Keratinocyte (primary cell): Measurements from ENCODE around the gene KRT35. TPM values are rescaled to one million over a fixed set of nuclear protein-coding genes. Genes with fewer than 3 reads are reported as not detected.

Source experiments
- DNase-seq: peaks from one replicate; pipeline ENCODE4 v3.0.0-alpha.2; 2011; ENCODE audit warnings: low read depth, missing footprints, low spot score
- FAIRE-seq: peaks from 2 replicates; lab custom pipeline; 2011; peaks lifted over from hg19 to GRCh38; lab: Jason Lieb, UNC
- H2AFZ ChIP-seq: 2 replicates; pipeline ENCODE4 v1.6.0; 2012; ENCODE audit warnings: low read length, control low read depth, inconsistent platforms; ENCODE audit not compliant: control insufficient read depth
- H3K27ac ChIP-seq: 2 replicates; pipeline ENCODE4 v1.5.1; 2011; ENCODE audit warnings: low read length; ENCODE audit not compliant: control insufficient read depth, insufficient read depth
- H3K27me3 ChIP-seq: 3 replicates; pipeline ENCODE4 v1.6.0; 2011; ENCODE audit warnings: low read length; ENCODE audit not compliant: control insufficient read depth, insufficient read depth; ENCODE audit errors: extremely low read depth
- H3K36me3 ChIP-seq, 2 experiments: 2 replicates in 1 of 2; 3 replicates in 1 of 2; pipeline ENCODE4 v1.5.1; 2011; ENCODE audit warnings: low read length in 2 of 2, mild to moderate bottlenecking in 1 of 2; ENCODE audit not compliant: control insufficient read depth in 2 of 2, insufficient read depth in 2 of 2; ENCODE audit errors: extremely low read depth in 1 of 2
- H3K4me1 ChIP-seq: 3 replicates; pipeline ENCODE4 v1.5.1; 2011; ENCODE audit warnings: low read length; ENCODE audit not compliant: control insufficient read depth, insufficient read depth; ENCODE audit errors: extremely low read depth
- H3K4me2 ChIP-seq: 3 replicates; pipeline ENCODE4 v1.6.0; 2011; ENCODE audit warnings: low read depth, low read length; ENCODE audit not compliant: control insufficient read depth, insufficient read depth; ENCODE audit errors: extremely low read depth
- H3K4me3 ChIP-seq, 3 experiments: fragments of 200-600 bp in 1 of 3; sonication (generic) in 1 of 3; 2 replicates in 2 of 3; 3 replicates in 1 of 3; pipeline ENCODE4 v1.5.1; 2011 to 2016; ENCODE audit warnings: low read length in 3 of 3, mild to moderate bottlenecking in 3 of 3, control low read depth in 2 of 3, inconsistent platforms in 1 of 3, low read depth in 1 of 3, mixed read lengths in 1 of 3, mixed run types in 1 of 3, moderate library complexity in 1 of 3; ENCODE audit not compliant: control insufficient read depth in 2 of 3, insufficient read depth in 2 of 3; ENCODE audit errors: extremely low read depth in 1 of 3
- H3K79me2 ChIP-seq: 2 replicates; pipeline ENCODE4 v1.6.0; 2012; ENCODE audit warnings: low read length; ENCODE audit not compliant: control insufficient read depth, insufficient read depth
- H3K9ac ChIP-seq: 3 replicates; pipeline ENCODE4 v1.6.0; 2011; ENCODE audit warnings: low read length; ENCODE audit not compliant: control insufficient read depth, insufficient read depth; ENCODE audit errors: extremely low read depth
- H3K9me1 ChIP-seq: 3 replicates; pipeline ENCODE4 v1.6.0; 2011; ENCODE audit warnings: low read length; ENCODE audit not compliant: control insufficient read depth, insufficient read depth; ENCODE audit errors: extremely low read depth
- H3K9me3 ChIP-seq: 2 replicates; pipeline ENCODE4 v1.5.1; 2012; ENCODE audit warnings: low read depth, low read length; ENCODE audit not compliant: control insufficient read depth
- H4K20me1 ChIP-seq: 3 replicates; pipeline ENCODE4 v1.6.0; 2011; ENCODE audit warnings: low read length; ENCODE audit not compliant: control insufficient read depth, insufficient read depth; ENCODE audit errors: extremely low read depth
- CTCF ChIP-seq, 3 experiments: IDR thresholded peaks in 1 of 3; conservative IDR thresholded peaks in 1 of 3; optimal IDR thresholded peaks in 1 of 3; 2 replicates in 2 of 3; 3 replicates in 1 of 3; pipeline versions ENCODE3 to v1.5.1; 2011; ENCODE audit warnings: low read length in 3 of 3, mild to moderate bottlenecking in 3 of 3, moderate library complexity in 2 of 3, control low read depth in 1 of 3, inconsistent platforms in 1 of 3; ENCODE audit not compliant: insufficient read depth in 2 of 3; ENCODE audit errors: extremely low read depth in 1 of 3
- EZH2 ChIP-seq: IDR thresholded peaks from one replicate; pipeline ENCODE4 v1.6.1; 2012; ENCODE audit warnings: inconsistent platforms, mild to moderate bottlenecking, low read length, moderate library complexity
- dilution Hi-C: fragments of 300-500 bp; cut with MboI; formaldehyde crosslinking; loops from one replicate; pipeline ENCODE4 v1.7.0; 2020; ENCODE audit warnings: low sequenced_read_pairs; ENCODE audit not compliant: extremely low pct_ligation_motif_present
- polyA plus RNA-seq, 5 experiments: library from polyadenylated mRNA; depleted of rRNA in 3 of 5; stranded (reverse) in 3 of 5; stranded (forward) in 1 of 5; unstranded in 1 of 5; fragments of >200 nt; gene quantifications; 1 replicate in 1 of 5; 2 replicates in 3 of 5; 3 replicates in 1 of 5; pipeline versions ENCODE4 v1.2.1 to v1.2.3, GENCODE V29; 2011 to 2012; ENCODE audit warnings: missing spikeins in 2 of 5, low read depth in 1 of 5, low replicate concordance in 1 of 5

KRT35 gene
- polyA plus RNA-seq, 1 donor (not counting 4 experiments of a cell fraction or from before 2014, with no cell fraction given), result not detected

DNA sequence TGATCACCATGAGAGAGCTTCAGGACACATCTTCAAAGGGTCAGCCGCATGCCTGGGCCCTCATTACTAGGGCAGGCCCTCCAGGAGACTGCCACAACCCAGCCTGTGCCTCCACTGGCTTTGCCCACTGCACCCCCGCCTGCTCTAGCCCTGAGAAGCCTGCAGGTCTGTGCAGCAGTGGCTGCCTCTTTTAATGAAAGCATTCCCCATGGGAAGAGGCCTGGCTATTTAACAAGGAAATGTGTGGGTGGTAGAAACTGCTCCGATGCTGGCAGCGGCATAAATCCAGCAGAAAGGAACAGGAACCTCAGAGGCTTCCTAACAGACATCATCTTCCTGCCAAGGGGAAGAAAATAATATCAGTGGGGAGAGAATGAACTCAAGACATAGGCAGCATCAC lies 13.4 kb downstream of the KRT35 start:
- H3K9ac ChIP-seq, result no peak overlapping the region
- peaks cover 3% of the 10 kb centered on the region for H3K9me3 ChIP-seq
- H3K4me3 ChIP-seq, result no peak overlapping the region
- no peak for FAIRE-seq
- H3K27ac ChIP-seq, result no peak overlapping the region
- no peaks in the 10 kb centered on the region for H3K27me3 ChIP-seq
- TF ChIP-seq EZH2 (no peak), CTCF (optimal IDR thresholded peaks at IDR 0.05 in 1 of 3, IDR thresholded peaks at IDR 0.05 in 1 of 3, conservative IDR thresholded peaks at IDR 0.05 in 1 of 3; ENCODE audit: extremely low read depth in 1 of 3, insufficient read depth in 2 of 3, low read length in 3 of 3) (no peak)
- no peak for DNase-seq
- no peaks in the 10 kb centered on the region for H3K36me3 ChIP-seq
- dilution Hi-C loops, result no loop called here
- peaks cover 16% of the 10 kb centered on the region for H3K4me1 ChIP-seq
- no peak overlapping the region for H3K4me2 ChIP-seq
- H2AFZ ChIP-seq, result no peak overlapping the region
- H3K79me2 ChIP-seq, result no peaks in the 10 kb centered on the region
- H4K20me1 ChIP-seq, result no peaks in the 10 kb centered on the region
- H3K9me1 ChIP-seq, result no peaks in the 10 kb centered on the region

DNA sequence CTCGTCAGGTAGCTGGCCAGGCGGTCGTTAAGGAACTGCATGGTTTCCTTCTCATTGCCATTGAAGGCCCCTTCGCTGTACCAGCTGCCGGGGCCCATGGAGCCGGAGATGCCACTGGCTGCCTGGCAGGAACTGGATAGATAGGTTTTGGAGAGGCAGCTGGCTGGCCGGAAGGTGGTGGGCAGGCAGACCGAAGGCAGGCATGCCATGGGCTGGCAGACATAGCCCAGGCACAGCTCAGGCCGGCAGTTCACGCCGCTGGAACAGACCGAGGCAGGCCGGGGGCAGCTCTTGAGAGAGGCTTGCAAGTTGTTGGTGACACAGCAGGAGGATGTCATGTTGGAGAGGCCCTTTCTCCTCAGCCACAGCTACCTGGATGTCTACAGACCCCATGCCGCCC lies 14.0 kb downstream of the KRT35 start, which contains the start of gene KRT32:
Gene KRT32, minus strand, starts transcription at position 399 of the 400 bp plus-strand sequence. Its CDS starts 61 bp downstream, at position 338.
- Histone ChIP-seq H3K27ac (no peak within 1 kb of the TSS), H3K4me3 (no peak within 1 kb of the TSS), H2AFZ (no peak within 1 kb of the TSS), H3K9ac (no peak within 1 kb of the TSS), H3K9me1 (no peaks in the 10 kb centered on the region), H3K79me2 (no peaks in the 10 kb centered on the region), H3K36me3 (no peaks in the 10 kb centered on the region), H4K20me1 (no peaks in the 10 kb centered on the region), H3K9me3 (peaks cover 3% of the 10 kb centered on the region), H3K4me2 (no peak within 1 kb of the TSS), H3K27me3 (no peaks in the 10 kb centered on the region), H3K4me1 (peaks cover 16% of the 10 kb centered on the region)
- DNase-seq (no peak), FAIRE-seq (no peak)
- dilution Hi-C loops, result no loop called here
- TF ChIP-seq EZH2 (no peak), CTCF (optimal IDR thresholded peaks at IDR 0.05 in 1 of 3, IDR thresholded peaks at IDR 0.05 in 1 of 3, conservative IDR thresholded peaks at IDR 0.05 in 1 of 3; ENCODE audit: extremely low read depth in 1 of 3, insufficient read depth in 2 of 3, low read length in 3 of 3) (no peak)
